ES-I3 (cell line): Measurements from ENCODE around the gene NUPR1.
"Not testable (repeated sequence)": the region's sequence is repeated elsewhere in the genome, so short reads cannot be mapped to it uniquely, and the experiment has no call there.

Source experiments
- H3K36me3 ChIP-seq: 2 replicates; pipeline ENCODE4 v1.6.1; 2013; ENCODE audit warnings: mild to moderate bottlenecking, low read length, control low read depth, moderate library complexity; ENCODE audit not compliant: insufficient read depth
- H3K4me1 ChIP-seq: 2 replicates; pipeline ENCODE4 v1.6.1; 2013; ENCODE audit warnings: mild to moderate bottlenecking, control low read depth, low read length; ENCODE audit not compliant: insufficient read depth
- H3K9ac ChIP-seq: 2 replicates; pipeline ENCODE4 v1.6.1; 2013; ENCODE audit warnings: low read depth, mild to moderate bottlenecking, low read length, moderate library complexity
- H3K9me3 ChIP-seq: 2 replicates; pipeline ENCODE4 v1.6.1; 2013; ENCODE audit warnings: mild to moderate bottlenecking, low read length, moderate library complexity; ENCODE audit not compliant: control insufficient read depth, insufficient read depth

The NUPR1 gene

DNA sequence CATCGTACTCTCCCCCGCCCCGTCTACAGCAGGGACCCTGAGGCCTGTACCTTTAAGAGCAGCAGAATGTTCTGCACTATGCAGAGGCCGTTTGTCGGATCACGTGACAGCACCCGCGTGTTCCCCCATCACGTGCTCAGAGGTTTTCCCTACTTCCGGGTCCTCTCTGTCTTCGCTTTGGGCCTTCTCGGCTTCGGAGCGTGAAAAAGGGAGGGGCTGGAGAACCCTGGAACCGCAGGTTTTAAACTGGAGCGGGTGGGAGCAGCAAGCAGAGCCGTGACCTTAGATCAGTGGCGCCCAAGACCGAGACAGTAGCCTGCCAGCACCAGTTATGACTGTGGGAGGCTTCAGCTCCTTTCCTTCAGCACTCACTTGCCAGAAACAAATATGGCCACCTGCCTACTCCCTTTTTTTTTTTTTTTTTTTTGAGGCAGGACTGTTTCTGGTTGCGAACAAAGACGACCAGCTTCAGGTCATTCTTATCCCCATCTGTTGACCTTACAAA lies 46.8 kb downstream of the NUPR1 start, which contains the start of gene CLN3:
Gene CLN3, minus strand, starts transcription at position 105 of the 505 bp plus-strand sequence. CDS start 315 bp downstream, outside the sequence.
- H3K9me3 ChIP-seq, result no peaks in the 10 kb centered on the region
- no peaks in the 10 kb centered on the region for H3K36me3 ChIP-seq
- peak within 1 kb of the TSS; percentile 99 for H3K9ac ChIP-seq
- no peaks in the 10 kb centered on the region for H3K4me1 ChIP-seq

DNA sequence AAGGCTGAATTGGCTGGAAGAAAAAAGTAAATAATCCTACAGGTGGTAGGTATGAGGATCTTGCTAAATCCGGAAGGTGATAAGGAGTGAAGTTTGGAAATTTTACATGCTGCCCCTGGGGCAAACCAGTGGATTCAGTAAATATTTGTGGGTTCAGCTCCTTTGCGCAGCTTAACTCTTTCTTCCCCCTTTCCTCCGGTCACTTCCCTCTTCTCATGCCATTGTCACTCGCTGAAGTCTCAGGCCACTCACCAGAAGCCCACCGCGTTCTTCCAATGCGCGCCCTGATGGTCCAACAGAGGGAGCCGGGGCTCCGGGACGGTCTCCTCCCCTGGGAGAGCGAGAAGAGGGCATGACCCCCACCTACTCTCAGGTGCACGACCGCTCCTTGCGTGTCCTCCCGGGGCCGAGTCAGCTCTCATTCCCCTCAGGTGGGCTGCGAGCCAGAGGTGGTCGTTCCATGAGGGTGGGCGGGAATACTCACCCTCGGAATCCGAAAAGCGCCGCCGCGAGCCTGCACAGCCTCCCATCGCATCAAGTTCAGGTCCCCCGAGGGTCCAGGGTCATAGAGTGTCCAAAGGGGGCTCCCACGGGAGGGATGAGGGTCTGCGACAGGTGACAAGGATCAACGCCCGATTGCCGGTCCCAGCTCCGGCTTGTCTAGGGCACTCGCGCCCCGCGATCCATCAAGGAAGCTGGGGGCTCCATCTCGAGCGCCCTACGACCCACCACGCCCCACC lies 47.4 kb downstream of the NUPR1 start:
- Histone ChIP-seq H3K9ac (peak overlapping the region; percentile 99), H3K36me3 (no peaks in the 10 kb centered on the region), H3K4me1 (no peaks in the 10 kb centered on the region), H3K9me3 (no peaks in the 10 kb centered on the region)

DNA sequence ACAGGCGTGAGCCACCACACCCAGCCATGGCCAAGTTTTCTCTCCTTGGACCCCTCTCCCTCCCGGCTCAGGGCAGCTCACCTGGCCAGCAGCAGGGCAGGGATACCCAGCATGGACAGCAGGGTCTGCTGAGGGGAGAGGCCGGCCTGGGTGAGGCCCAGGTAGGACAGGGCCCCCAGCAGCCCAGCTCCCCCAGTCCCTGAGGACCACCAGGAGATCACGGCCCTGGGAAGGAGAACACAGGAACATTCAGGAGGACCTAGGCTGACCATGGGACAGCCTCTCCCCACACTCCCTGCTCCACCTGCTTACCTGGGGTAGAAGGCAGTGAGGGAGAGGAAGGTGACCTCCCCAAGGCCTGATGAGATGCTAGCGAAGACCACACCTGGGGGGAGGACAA lies 52.5 kb downstream of the NUPR1 start:
- no peaks in the 10 kb centered on the region for H3K36me3 ChIP-seq
- no peaks in the 10 kb centered on the region for H3K4me1 ChIP-seq
- H3K9ac ChIP-seq, result no peak overlapping the region
- no peaks in the 10 kb centered on the region for H3K9me3 ChIP-seq

DNA sequence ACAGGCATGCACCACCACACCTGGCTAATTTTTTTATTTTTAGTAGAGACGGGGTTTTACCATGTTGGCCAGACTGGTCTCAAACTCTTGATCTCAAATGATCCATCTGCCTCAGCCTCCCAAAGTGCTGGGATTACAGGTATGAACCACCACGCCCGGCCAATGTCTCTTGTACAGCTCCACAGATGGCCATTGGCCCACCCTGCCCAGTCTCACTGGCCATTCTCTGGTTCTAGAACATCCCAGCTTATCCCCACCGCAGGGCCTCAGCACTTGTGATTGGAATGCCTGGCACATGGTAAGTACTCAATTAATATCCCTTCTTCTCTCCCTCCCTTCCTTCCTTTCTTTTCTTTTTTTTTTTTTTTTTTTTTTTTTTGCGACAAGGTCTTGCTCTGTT lies 55.4 kb downstream of the NUPR1 start:
- not testable (repeated sequence) for H3K4me1 ChIP-seq, H3K9ac ChIP-seq, H3K36me3 ChIP-seq, H3K9me3 ChIP-seq
